HG02885 (cell line): ENCODE measurements around the gene NT5C.
A peak's percentile ranks its signal among the peaks of the same experiment; 100 is the strongest.
"Not testable (repeated sequence)": the region's sequence is repeated elsewhere in the genome, so short reads cannot be mapped to it uniquely, and the experiment has no call there.

ENCODE experiments used
- ATAC-seq: cut with Tn5 transposase; IDR thresholded peaks from one replicate; pipeline ENCODE4 v1.9.1; 2021; ENCODE audit warnings: mild to moderate bottlenecking; ENCODE audit not compliant: unreplicated experiment, poor library complexity

The NT5C gene

DNA sequence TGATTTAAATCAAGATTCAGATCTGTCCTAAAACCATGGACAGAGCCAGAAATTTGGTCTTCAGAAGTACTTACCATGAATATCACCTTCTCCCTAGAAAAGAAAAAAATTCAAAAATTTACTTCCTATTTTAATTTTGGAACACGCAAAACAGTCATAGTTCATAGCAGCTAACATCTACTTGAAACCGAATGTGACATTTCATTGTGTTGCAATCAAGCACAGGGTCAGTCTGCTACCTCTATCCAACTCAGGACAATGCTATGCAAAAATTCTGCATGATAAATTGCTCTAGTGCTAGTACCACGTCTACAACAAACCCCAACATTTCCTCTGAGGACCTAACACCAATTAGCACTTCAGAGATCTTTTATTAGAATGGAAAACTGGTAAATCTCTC lies 15.1 kb upstream of the NT5C start:
- ATAC-seq: no peak

DNA sequence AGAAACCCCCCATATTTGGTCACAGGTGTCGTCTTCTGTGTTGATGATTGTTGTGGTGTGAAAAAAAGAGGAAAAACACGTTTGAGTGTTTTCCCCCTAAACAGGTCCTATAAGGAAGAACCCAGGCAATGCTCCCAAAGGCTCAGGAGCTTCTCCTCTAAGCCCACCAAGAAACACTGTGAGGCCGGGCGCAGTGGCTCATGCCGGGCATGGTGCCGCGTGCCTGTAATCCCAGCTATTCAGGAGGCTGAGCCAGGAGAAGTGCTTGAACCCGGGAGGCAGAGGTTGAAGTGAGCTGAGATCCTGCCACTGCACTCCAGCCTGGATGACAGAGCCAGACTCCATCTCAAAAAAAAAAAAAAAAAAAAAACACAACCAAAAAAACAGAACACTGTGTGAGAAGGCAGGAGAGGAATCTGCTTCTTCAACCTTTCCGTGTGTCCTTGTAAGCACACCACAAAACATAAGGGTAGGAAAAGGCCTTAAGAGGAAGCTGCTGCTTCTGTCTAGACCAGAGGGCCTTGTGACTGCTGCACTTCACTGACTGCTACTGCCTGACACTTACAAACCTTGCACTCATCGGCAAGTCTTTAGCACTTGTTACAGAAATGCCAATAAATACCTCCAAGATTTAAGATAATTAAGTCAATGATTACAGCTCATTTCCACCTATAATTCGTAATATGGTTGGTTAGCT lies 13.4 kb upstream of the NT5C start:
- ATAC-seq: no peak

DNA sequence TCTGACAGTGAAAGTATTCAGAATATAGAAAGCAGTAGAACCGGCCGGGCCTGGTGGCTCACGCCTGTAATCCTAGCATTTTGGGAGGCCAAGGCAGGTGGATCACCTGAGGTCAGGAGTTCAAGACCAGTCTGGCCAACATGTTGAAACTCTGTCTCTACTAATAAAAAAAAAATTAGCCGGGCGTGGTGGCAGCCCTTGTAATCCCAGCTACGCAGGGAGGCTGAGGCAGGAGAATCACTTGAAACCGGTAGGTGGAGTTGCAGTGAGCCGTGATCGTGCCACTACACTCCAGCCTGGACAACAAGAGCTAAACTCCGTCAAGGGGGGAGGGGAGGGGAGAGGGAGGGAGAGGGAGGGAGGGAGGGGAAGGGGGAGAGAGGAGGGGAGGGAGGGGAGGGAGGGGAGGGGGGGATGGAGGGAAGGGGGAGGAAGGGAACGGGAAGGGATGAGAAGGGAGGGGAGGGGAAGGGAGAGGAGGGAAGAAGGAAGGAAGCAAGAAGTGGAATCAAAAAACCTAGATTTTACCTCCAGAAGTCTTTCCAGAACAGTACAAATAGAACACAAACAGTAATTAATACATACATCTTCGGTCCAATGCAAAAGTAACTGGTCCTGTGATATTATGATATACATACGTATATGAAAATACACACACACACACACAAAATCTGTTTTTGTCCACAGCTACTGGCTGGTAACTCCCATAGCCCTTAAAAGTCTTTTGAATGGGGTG lies 10.9 kb upstream of the NT5C start:
- no peak for ATAC-seq

DNA sequence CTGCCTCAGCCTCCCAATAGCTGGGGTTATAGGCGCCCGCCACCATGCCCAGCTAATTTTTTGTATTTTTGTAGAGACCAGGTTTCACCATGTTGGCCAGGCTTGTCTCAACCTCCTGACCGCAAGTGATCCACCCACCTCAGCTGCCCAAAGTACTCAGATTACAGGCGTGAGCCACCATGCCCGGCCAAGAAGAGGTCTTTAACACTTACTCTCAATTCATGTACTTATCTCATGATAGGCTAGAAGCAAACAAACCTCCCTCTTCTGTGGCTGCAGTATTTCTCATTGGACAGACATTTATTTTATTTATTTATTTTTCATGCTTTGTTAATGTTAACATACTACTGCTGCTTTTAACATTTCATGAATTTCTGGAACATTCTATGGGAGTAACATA lies 7.0 kb upstream of the NT5C start:
- ATAC-seq: no peak

DNA sequence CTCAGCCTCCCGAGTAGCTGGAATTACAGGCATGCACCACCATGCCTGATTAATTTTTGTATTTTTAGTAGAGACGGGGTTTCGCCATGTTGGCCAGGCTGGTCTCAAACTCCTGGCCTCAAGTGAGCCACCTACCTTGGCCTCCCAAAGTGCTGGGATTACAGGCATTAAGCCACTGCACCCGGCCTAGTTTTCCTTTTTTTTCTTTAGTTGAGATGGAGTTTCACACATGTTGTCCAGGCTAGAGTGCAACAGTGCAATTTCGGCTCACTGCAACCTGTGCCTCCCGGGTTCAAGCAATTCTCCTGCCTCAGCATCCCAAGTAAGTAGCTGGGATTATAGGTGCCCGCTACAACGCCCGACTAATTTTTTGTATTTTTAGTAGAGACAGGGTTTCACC lies 6.2 kb upstream of the NT5C start:
- not testable (repeated sequence) for ATAC-seq

DNA sequence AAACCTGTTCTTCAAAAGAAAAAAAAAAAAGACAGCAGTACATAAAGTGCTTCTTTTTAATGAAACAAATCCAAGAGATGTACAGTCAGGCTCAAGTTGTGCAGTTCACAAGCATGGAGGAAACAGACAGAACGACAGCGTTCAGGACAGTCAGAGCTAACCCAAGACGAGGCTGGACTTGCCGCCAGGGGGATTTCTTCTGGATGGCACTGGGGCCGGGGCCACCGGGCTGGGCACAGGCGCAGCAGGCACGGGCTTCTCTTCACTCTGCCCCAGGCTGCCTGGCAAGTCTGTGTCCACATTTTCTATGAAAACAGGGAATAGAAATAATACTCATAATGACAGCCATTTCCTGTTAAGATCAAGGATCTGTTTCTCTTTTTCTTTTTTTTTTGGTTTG lies 4.4 kb upstream of the NT5C start:
- no peak for ATAC-seq

DNA sequence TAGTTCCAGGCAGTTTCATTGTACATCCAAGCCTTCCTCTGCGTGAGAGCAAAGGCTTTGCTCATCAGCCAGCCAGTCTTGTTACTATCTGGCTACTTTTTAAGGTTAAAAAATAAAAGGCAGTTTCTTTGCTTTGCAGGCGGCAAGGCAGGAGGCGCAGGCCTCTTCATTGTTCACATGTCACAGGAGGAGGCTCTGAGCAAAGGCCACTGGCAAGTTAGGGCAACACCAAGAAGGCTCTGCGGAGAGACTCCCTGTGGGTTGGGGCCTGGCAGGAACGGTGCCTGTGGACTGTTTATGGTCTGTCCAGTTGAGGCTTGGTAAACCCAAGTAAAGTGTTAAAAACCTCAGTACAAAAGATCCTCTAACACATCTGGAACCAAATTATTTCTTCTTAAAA lies 3.9 kb upstream of the NT5C start:
- ATAC-seq: no peak

DNA sequence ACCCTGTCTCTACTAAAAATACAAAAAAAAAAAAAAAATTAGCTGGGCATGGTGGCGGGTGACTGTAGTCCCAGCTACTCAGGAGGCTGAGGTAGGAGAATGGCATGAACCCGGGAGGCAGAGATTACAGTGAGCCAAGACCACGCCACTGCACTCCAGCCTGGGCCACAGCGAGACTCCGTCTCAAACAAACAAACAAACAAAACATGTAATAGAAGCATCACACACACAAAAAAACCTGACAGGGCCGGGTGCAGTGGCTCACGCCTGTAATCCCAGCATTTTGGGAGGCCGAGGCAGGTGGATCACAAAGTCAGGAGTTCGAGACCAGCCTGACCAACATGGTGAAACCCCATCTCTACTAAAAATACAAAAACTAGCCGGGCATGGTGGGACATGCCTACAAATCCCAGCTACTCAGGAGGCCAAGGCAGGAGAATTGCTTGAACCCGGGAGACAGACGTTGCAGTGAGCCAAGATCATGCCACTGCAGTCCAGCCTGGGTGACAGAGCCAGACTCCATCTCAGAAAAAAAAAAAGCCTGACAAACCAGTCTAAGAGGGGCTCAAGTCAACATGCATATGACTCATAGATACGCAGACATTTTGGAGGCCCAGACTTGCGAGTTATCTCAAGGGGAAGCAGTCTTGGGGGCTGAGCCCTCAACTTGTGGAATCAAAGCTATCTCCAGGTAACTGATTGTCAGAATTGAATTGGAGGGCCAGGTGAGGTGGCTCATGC lies 2.2 kb upstream of the NT5C start:
- ATAC-seq: not testable (repeated sequence)

DNA sequence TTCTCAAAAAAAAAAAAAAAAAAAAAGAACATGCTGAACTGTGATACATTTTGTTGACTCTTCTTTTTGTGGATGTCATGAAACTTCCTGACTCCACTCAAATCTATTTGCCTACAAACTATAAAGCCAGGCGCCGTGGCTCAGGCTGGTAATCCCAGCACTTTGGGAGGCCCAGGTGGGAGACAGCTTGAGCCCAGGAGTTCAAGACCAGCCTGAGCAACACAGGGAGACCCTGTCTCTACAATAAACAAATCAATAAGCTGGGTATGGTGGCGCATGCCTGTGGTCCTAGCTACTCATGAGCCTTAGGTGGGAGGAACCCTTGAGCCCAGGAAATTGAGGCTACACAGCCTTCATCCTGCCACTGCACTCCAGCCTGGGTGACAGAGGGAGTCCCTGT lies 1.5 kb upstream of the NT5C start:
- no peak for ATAC-seq

DNA sequence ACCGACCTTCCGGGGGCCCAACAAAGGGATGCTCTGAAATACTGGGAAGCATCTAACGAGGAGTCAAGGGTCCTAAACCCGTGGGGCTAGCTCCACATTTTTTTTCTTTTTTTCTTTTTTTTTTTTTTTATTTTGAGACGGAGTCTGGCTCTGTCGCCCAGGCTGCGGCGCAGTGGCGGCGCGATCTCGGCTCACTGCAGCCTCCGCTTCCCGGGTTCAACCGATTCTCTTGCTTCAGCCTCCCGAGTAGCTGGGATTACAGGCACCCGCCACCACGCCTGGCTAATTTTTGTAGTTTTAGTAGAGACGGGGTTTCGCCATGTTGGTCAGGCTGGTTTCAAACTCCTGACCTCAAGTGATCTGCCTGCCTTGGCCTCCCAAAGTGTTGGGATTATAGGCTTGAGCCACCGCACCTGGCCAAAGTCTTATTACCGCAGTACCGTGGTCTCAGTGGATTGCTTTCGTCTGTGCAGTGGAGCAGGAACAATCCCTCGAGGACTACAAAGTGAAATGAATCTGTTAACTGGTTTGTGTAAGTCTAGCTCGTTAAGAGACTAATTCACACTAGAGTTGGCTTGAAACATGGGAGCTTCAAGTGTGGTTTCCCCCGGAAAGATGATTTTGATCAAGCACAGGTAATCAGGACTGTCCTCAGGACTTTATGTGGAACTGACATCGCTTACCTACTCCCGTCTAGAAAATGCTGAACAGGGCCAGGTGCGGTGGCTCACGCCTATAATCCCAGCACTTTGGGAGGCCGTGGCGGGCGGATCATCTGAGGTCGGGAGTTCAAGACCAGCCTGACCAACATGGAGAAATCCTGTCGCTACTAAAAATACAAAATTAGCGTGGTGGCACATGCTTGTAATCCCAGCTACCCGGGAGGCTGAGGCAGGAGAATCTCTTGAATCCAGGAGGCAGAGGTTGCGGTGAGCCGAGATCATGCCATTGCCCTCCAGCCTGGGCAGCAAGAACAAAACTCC lies 767 bp upstream of the NT5C start:
- not testable (repeated sequence) for ATAC-seq

DNA sequence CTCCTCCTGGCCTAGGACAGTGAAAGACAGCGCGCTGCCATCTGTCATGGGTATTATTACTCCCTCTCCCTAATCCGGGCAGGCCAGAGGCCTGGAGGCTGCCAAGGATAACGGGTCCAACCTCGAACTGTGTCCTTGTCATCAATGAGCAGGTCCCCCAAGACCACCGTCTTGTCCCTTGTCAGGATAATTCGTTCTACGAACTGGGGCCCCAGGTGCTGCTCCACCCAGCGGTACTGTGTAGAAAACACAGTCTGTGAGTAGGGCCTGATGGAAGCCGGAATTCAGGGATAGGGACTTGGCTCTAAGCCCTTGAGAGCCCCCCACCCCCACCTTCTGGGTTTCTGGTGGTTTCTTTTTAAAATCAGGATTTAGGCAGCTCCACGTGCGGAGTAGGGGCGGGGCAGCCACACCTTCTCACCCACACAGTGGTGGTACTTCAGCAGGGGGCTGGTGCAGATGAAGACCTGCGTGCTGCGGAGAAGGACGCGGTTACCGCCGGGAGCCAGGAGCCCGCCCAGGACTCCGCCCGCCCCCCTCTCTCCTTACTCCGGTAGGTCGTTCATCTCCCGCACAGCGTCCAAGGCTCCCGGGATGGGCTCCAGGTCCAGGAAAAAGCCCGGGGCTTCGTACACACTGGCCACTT lies 787 bp downstream of the NT5C start:
- peak; percentile 15 for ATAC-seq

DNA sequence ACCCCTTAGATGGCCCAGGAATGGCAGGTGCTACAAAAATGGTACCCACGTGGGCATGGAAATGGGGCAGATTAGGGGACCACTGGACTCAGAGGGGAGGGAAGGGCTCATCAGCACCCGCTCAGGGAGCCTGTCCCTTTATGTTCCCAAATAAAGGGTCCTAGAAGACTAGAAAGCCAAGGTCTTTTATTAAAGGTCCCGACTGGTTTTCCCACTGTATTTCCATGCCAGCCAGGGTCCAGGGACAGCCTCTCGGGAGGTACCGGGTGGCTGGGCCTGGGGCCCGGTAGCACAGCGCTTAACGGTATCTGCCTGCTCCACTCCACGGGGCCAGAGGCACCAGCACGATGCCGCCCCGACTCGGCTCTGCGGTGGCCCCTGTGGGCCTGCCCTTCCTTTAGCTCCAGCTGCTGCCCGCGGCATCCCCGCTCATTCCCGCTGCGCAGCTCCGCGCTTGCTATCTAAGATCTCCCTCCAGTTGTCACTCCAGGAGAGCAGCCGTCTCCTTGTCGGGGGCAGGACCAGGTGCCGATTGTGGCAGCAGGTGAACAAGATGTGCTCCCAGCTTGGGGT lies 1.4 kb downstream of the NT5C start:
- ATAC-seq: no peak

DNA sequence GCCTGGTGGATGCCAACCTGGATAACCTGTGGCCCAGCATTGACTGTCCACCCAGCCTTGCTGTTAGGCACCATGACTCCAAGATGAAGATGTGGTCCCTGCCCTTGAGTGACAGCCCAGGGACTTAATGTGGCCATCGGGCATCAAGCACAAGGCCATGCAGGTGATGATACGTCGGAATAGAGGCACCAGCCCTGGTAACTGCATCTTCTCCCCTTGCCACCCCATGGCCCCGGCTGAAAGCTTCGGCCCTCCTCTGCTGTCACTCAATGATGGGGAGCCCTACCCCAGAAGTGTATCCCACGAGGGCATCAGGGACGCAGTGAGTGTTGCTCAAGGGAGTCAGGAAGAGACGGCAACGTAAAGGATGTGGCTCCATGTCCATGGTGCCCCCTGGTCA lies 2.0 kb downstream of the NT5C start:
- ATAC-seq: no peak

DNA sequence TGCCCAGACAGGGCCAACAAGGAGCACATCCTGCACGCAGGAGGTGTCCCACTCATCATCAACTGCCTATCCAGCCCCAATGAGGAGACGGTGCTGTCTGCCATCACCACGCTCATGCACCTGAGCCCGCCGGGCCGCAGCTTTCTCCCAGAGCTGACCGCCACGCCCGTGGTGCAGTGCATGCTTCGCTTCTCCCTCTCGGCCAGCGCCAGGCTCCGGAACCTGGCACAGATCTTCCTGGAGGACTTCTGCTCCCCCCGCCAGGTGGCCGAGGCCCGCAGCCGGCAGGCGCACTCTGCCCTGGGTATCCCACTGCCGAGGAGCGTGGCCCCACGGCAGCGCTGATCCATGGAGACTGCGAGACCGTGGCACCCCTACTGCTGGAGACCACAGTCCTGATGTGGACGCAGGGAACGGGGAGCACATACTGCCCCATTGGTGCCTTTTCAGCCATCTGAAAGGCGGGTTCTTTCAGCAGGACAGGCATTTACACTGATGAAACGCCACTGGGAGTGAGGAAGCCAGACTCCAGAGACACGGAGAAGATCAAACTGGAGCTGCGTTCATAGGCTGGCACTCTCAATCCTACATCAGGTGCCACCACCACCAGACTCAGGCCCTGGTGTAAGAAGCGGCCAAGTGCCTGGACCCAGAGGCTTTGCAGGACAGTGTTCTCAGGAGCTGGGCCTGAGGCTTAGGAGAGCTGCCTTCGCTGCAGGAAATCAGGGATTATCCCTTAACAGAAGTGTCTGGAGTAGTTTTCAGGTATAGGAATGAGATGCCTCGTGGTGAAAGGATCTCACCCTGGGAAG lies 2.6 kb downstream of the NT5C start:
- ATAC-seq: no peak

DNA sequence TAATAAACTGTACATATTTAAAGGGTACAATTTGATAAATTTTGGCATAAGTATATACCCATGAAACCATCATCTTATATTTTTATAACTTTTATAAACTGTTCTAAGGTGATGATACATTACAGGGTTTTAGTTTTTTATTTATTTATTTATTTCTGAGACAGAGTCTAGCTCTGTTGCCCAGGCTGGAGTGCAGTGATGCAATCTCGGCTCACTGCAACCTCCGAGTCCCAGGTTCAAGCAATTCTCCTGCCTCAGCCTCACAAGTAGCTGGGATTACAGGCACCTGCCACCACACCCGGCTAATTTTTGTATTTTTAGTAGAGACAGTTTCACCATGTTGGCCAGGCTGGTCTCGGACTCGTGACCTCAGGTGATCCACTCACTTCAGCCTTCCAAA lies 3.6 kb downstream of the NT5C start:
- ATAC-seq: not testable (repeated sequence)

DNA sequence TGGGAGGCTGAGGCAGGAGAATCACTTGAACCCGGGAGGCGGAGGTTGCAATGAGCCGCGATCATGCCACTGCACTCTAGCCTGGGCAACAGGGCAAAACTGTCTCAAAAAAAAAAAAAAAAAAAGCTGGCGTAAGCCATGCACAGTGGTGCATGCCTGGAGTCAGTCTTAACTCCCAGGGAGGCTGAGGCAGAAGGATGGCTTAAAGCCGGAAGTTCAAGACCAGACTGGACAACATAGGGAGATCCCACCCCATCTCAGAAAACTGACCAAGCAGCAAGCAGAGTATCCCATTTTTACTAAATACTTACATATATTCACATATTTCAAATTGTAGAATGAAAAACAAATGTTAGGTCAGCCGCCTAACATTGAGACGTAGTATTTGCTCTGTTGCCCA lies 4.6 kb downstream of the NT5C start:
- ATAC-seq: no peak

DNA sequence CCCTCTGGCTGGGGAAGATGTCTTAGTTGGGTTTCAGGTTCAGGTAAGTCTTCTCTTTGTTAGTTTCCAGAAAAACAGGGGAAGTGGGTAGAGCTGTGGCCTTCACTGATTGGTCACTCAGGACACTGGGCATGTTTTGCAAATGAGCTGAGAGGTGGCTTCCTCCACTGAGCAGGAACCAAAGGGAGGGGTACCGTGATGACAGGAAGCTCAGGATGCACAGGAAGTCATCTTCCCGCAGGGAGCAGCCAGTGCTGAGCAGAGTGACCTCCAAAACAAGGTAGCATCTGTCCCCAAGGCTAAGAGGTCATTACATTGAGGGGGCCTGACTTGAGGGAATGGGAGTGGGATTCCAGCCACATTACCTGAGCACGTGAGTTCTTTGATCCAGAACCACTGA lies 5.6 kb downstream of the NT5C start:
- no peak for ATAC-seq

DNA sequence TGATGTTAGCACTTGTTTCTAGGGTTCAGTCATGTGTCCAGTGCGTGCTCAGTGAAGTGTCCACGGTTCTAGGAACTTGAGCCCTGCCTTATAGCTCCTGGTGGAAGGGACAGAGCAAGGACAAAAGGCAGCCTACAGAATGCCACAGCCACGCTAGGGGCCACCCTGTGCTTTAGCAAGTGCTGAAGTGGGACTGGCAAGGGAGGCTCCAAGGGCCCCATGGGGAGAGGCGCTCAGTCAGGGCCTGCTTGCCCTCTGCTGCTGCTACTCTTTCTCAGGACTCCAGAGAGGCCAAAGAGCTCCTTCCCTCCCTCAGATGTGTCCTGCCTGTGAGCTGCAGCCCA lies 6.8 kb downstream of the NT5C start:
- ATAC-seq: no peak
